ENCODE data around the gene SLC25A44. TPM values are rescaled to one million over a fixed set of nuclear protein-coding genes. Genes with fewer than 3 reads are reported as not detected.

The SLC25A44 gene
- 10 to 100 TPM; 28.8 to 31.0 (median 30.0) TPM for polyA plus RNA-seq (ENCODE audit: insufficient read length in 3 of 3)

- peak; percentile 98 to 99 (median 99) for DNase-seq (ENCODE audit: low read depth in 3 of 3, low spot score in 2 of 3)
Measured at GRCh38 chr1:156193488-156194299, at the start of gene SLC25A44. Gene SLC25A44, plus strand, starts transcription at chr1:156194104. Its CDS starts 5,744 bp downstream, at chr1:156199848.

GRCh38 chr1:156144742-156145141 is 49.2 kb upstream of the SLC25A44 start:
- DNase-seq (ENCODE audit: low read depth in 3 of 3, low spot score in 2 of 3): no peak

DNA sequence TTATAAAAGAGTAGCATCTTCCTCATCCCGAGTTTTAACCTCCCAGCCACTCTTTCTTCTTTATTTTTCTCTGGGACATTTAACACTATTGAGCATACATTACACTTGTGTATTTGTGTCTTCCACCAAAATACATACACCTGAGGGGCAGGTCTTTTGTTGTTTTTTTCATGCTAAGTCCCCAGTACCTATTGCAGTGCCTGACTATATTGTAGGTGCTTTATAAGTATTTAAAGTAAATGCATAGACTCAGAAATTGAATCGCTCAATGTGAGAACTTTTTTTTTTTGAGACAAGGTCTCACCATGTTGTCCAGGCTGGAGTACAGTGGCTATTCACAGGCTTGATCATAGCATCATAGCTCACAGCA is 48.3 kb upstream of the SLC25A44 start:
- DNase-seq (ENCODE audit: low read depth in 3 of 3, low spot score in 2 of 3): no peak

- DNase-seq (ENCODE audit: low read depth in 3 of 3, low spot score in 2 of 3): no peak
Measured at GRCh38 chr1:156146020-156146768, 47.7 kb upstream of the SLC25A44 start.

GRCh38 chr1:156146769-156147405 is 47.0 kb upstream of the SLC25A44 start:
- DNase-seq (ENCODE audit: low read depth in 3 of 3, low spot score in 2 of 3): no peak

- DNase-seq (ENCODE audit: low read depth in 3 of 3, low spot score in 2 of 3): no peak
Measured at GRCh38 chr1:156148216-156148615, 45.7 kb upstream of the SLC25A44 start.

- DNase-seq (ENCODE audit: low read depth in 3 of 3, low spot score in 2 of 3): no peak
Measured at GRCh38 chr1:156149374-156150332, 44.3 kb upstream of the SLC25A44 start.

DNA sequence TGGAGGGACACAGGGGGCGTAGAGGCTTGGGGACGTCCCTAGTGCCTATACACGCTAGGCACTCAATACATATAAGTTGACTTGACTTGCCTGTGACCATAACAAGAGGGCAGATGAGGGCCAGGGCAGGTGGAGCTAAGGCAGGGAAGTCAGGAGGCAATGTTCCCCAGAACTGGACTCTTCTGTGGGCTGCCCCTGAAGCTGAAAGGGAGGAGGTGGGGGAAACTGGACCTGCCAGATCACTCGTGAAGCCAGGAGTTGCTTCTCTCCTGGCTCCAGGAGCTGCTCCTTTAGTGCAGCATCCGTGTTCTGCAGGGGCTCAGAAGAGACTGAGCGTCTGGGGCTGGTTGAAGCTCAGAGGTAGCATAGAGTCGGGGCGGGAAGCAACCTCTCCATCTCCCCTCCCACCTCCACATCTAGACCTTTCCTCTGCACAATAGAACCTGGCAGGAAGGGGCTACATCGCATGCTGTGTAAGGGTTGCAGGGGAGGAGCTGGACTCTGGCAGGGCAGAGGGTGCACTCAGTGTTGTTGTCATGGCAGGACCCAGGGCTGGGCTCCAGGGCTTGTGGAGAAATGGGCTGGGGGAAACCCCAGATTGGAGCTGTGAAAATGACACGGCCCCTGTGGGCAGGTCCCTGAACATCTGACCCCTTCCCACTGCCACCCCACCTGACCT is 43.4 kb upstream of the SLC25A44 start:
- DNase-seq (ENCODE audit: low read depth in 3 of 3, low spot score in 2 of 3): no peak

DNA sequence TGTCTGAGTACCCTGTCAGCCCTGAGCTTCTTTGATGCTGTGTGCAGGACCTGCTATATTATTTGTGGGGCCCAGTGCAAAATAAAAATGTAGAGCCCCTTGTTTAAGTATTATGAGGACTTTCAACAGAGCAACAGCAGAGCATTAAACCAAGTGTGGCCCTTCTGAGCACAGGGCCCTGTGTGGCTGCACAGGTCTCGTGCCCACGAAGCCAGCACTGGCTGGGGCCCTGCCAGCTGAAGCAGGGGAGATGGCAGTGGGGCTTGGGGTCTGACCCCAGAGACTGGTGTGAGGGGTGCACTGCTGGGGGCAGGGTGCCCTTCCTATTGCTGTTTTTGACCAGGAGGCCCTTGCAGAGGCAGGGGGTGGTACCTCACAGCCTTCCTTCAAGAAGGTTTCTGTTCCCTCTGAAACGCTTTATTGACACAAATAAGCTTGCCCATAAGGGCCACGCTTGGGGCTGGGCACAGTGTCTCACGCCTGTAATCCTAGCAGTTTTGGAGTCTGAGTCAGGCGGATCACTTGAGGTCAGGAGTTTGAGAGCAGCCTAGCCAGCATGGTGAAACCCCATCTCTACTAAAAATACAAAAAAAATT is 42.7 kb upstream of the SLC25A44 start:
- no peak for DNase-seq (ENCODE audit: low read depth in 3 of 3, low spot score in 2 of 3)

DNA sequence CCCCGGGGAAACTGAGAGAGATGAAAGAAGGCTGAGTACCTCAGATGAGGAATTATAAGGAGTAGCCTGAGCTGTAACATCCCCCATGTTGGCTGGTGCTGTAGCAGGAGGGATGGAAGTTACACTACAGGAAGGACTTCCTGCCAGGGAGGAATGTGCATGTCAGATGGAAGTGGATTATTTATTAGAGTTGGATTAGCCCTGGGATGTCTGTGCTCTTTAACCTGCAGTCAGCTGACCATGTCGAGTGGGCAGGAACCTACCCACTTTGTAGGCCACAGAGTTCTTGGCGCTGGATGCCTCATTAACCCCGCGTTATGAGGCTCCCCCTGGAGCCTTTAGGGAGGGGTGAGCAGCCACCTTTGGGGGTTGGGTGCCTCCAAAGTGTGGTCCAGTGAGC is 41.3 kb upstream of the SLC25A44 start:
- no peak for DNase-seq (ENCODE audit: low read depth in 3 of 3, low spot score in 2 of 3)

- no peak for DNase-seq (ENCODE audit: low read depth in 3 of 3, low spot score in 2 of 3)
Measured at GRCh38 chr1:156153362-156153761, 40.5 kb upstream of the SLC25A44 start, which contains the start of gene SEMA4A. Gene SEMA4A, plus strand, starts transcription at chr1:156153585. Its CDS starts 994 bp downstream, at chr1:156154579.

DNA sequence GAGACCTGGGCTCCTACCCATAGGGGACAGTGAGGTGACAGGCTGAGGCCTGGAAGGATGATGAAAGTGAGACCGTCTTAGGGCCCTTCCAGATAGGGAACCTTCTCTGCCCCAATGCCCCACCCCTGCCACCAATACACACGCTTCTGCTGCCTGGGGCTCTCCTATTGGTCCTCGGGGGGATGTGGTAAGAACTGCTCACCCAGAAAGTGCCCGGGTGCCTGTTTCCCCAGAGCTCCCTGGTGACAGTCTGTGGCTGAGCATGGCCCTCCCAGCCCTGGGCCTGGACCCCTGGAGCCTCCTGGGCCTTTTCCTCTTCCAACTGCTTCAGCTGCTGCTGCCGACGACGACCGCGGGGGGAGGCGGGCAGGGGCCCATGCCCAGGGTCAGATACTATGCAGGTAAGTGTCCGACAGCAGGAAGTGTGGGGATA is 39.6 kb upstream of the SLC25A44 start:
- DNase-seq (ENCODE audit: low read depth in 3 of 3, low spot score in 2 of 3): no peak

GRCh38 chr1:156155756-156156510 is 38.0 kb upstream of the SLC25A44 start:
- DNase-seq (ENCODE audit: low read depth in 3 of 3, low spot score in 2 of 3): no peak

DNA sequence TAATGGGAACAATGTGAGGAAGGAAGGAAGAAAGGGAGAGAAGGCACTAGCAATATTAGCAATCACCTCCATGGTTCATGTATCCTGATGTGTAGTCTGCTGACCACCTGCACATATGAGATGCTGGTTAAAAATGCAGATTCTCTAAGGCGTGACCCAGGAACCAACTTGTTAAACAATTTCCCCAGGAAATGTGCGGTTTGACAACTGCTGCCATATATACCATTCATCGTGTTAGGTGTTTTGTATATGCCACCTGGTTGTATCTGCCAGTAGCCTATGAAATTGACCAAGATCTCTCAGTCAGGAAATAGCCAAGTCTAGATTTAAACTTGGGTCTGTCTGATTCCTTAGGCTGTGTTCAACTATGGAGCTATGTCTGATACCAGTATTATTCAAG is 36.4 kb upstream of the SLC25A44 start:
- DNase-seq (ENCODE audit: low read depth in 3 of 3, low spot score in 2 of 3): no peak

- DNase-seq (ENCODE audit: low read depth in 3 of 3, low spot score in 2 of 3): no peak
Measured at GRCh38 chr1:156157966-156158365, 35.9 kb upstream of the SLC25A44 start.

DNA sequence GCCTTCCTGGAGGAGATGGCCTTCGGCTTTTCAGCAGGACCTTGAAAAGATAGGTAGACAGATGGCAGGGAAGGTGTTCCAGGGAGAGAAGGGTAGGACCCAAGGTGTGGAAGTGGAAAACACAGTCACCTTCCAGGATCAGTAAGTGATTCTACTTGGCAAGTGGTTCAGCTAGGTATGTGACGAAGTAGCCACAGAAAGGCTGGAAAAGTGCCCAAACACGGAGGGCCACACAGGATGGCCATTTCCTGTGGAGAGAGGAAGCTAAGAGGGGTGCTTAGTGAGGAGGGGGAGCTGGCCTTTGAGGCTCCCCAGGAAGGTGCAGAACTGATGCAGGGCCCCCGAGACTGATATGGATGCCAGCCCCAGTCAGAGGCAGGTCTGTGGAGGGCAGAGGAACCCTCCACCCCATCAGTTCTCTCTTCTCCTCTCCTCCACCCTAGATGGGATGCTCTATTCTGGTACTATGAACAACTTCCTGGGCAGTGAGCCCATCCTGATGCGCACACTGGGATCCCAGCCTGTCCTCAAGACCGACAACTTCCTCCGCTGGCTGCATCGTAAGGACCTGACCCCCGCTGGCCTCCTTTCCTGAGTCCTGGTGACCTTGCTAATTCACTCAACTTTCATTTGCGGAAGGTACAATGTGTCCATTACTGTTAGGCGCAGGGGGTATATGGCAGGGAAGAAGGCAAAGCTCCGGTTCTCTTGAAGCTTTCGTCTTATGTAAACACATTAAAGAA is 33.7 kb upstream of the SLC25A44 start:
- no peak for DNase-seq (ENCODE audit: low read depth in 3 of 3, low spot score in 2 of 3)

DNA sequence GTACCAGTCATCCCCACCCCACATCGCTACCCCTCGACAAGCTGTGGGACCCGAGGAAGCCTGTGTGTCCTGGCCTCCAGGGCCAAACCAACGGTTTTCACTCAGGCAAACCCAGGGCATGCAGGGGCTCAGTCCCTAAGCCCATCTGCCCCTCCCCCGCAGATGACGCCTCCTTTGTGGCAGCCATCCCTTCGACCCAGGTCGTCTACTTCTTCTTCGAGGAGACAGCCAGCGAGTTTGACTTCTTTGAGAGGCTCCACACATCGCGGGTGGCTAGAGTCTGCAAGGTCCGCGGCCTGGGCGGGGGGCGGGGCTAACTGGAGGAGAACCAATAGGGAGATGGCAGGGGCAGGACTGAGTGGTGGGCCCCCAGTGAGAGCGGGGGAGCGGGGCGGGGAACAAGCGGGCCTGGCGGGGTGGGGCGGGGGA is 33.1 kb upstream of the SLC25A44 start:
- DNase-seq (ENCODE audit: low read depth in 3 of 3, low spot score in 2 of 3): peak in 1 of 3 donors; percentile 61
